ENCODE results near the gene MAPKAP1. TPM values are rescaled to one million over a fixed set of nuclear protein-coding genes. Genes with fewer than 3 reads are reported as not detected.
A peak's percentile ranks its signal among the peaks of the same experiment; 100 is the strongest.

Gene MAPKAP1
- total and polyA plus RNA-seq, 9 of the 15 experiments (the other 6 are each of a cell fraction or from before 2014, with no cell fraction given) = 2.6 to 82.1 (median 61.1) TPM

DNA sequence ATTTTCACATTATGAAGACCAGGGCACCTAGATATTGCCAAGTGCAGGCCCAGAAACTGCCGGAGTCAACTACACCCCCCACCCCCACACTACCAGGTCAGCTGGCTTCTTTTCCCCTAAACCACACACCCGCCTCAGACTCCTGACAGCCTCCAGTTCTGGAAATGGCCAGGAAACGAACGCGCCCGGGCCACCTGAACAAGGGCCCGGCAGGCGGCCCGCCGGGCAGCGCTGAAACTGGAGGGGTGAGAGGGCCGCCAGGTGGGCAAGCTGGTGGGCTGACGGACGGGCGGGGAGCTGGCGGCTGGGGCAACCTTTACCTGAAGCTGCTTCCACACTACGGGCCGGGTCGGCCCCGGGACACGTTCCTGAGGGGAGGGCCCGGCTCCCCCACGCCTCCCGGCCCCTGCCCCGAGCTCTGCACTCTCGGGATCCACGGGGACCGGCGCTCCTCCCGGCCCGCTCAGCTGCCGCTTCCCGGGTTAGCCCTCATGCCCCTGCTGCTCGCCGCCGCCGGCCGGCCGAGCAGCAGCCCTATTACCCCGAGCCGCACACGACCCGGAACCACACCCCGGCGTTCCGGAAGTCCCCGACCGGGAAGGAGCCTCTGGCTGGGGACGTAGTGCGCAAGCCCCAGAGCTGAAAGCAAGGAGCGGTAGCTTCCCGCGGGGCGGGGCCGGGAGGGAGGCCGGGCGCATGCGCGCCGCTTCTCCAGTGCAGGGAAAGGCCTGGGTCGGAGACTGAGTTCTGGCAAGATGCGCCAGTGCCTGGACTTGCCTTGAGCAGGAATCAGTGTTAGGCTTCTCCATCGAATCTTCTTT is at the start of gene MAPKAP1 (continued):
- TF ChIP-seq PHTF2 (CRISPR knock-in tag; IDR thresholded peaks at IDR 0.05) (no peak), ESRRA (IDR thresholded peaks at IDR 0.05; ENCODE audit: borderline replicate concordance, low read depth) (no peak), KLF1 (tag; IDR thresholded peaks at IDR 0.05) (no peak; the same call in 1 of the 2 replicates), PHB2 (IDR thresholded peaks at IDR 0.05; ENCODE audit: low read depth) (no peak), GTF2E2 (tag; IDR thresholded peaks at IDR 0.05) (peak; percentile 68; the same call in 1 of the 2 replicates), SIRT6 (IDR thresholded peaks at IDR 0.05; ENCODE audit: low read depth, low read length) (no peak), CBX5 (IDR thresholded peaks at IDR 0.05; ENCODE audit: borderline replicate concordance, low read depth) (no peak), ETV1 (tag; conservative IDR thresholded peaks at IDR 0.05; ENCODE audit: low read depth) (peak; percentile 33), ZNF766 (CRISPR knock-in tag; conservative IDR thresholded peaks at IDR 0.05) (0 out of 2 replicates have a peak, but pooled peaks have one; percentile 42), CHD1 (IDR thresholded peaks at IDR 0.05; ENCODE audit: low read length) (no peak), KDM4B (IDR thresholded peaks at IDR 0.05; ENCODE audit: borderline replicate concordance in 2 of 2, low read depth in 1 of 2) (peak in 1 of 2 experiments; percentile 87; a peak in 1 of 4 replicates), BRD9 (IDR thresholded peaks at IDR 0.05; ENCODE audit: low read depth, partially characterized antibody) (no peak), PHF20 (IDR thresholded peaks at IDR 0.05; ENCODE audit: partially characterized antibody) (peak; percentile 93), FOS (IDR thresholded peaks at IDR 0.05; ENCODE audit: extremely low read depth, insufficient read length) (no peak), POU5F1 (IDR thresholded peaks at IDR 0.05; ENCODE audit: borderline replicate concordance, low read depth, low read length, partially characterized antibody) (peak; percentile 29), BRCA1 (IDR thresholded peaks at IDR 0.05) (no peak), BRCA1 (CRISPR knock-in tag; IDR thresholded peaks at IDR 0.05) (no peak), NR2C1 (IDR thresholded peaks at IDR 0.05) (peak; percentile 99), NR2C1 (tag; IDR thresholded peaks at IDR 0.05) (peak; percentile 99)
- TF ChIP-seq, protein P1, sequence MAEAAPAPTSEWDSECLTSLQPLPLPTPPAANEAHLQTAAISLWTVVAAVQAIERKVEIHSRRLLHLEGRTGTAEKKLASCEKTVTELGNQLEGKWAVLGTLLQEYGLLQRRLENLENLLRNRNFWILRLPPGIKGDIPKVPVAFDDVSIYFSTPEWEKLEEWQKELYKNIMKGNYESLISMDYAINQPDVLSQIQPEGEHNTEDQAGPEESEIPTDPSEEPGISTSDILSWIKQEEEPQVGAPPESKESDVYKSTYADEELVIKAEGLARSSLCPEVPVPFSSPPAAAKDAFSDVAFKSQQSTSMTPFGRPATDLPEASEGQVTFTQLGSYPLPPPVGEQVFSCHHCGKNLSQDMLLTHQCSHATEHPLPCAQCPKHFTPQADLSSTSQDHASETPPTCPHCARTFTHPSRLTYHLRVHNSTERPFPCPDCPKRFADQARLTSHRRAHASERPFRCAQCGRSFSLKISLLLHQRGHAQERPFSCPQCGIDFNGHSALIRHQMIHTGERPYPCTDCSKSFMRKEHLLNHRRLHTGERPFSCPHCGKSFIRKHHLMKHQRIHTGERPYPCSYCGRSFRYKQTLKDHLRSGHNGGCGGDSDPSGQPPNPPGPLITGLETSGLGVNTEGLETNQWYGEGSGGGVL (CRISPR knock-in tag; IDR thresholded peaks at IDR 0.05) = no peak
- TF ChIP-seq, protein P2, sequence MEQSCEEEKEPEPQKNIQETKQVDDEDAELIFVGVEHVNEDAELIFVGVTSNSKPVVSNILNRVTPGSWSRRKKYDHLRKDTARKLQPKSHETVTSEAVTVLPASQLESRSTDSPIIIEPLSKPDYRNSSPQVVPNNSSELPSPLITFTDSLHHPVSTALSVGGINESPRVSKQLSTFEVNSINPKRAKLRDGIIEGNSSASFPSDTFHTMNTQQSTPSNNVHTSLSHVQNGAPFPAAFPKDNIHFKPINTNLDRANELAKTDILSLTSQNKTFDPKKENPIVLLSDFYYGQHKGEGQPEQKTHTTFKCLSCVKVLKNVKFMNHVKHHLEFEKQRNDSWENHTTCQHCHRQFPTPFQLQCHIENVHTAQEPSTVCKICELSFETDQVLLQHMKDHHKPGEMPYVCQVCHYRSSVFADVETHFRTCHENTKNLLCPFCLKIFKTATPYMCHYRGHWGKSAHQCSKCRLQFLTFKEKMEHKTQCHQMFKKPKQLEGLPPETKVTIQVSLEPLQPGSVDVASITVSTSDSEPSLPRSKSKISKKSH (CRISPR knock-in tag; IDR thresholded peaks at IDR 0.05) = no peak
- TF ChIP-seq, protein P3, sequence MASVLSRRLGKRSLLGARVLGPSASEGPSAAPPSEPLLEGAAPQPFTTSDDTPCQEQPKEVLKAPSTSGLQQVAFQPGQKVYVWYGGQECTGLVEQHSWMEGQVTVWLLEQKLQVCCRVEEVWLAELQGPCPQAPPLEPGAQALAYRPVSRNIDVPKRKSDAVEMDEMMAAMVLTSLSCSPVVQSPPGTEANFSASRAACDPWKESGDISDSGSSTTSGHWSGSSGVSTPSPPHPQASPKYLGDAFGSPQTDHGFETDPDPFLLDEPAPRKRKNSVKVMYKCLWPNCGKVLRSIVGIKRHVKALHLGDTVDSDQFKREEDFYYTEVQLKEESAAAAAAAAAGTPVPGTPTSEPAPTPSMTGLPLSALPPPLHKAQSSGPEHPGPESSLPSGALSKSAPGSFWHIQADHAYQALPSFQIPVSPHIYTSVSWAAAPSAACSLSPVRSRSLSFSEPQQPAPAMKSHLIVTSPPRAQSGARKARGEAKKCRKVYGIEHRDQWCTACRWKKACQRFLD (CRISPR knock-in tag; IDR thresholded peaks at IDR 0.05) = 0 out of 2 replicates have a peak, but pooled peaks have one; percentile 76
- TF ChIP-seq, protein P4, sequence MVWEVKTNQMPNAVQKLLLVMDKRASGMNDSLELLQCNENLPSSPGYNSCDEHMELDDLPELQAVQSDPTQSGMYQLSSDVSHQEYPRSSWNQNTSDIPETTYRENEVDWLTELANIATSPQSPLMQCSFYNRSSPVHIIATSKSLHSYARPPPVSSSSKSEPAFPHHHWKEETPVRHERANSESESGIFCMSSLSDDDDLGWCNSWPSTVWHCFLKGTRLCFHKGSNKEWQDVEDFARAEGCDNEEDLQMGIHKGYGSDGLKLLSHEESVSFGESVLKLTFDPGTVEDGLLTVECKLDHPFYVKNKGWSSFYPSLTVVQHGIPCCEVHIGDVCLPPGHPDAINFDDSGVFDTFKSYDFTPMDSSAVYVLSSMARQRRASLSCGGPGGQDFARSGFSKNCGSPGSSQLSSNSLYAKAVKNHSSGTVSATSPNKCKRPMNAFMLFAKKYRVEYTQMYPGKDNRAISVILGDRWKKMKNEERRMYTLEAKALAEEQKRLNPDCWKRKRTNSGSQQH (CRISPR knock-in tag; IDR thresholded peaks at IDR 0.05) = no peak

Measured in K562 (cell line).